DMS 273 (cell line): ENCODE data around the gene PML.
"Not testable (repeated sequence)": the region's sequence is repeated elsewhere in the genome, so short reads cannot be mapped to it uniquely, and the experiment has no call there.

ENCODE experiments used
- DNase-seq: peaks from one replicate; lab custom pipeline; 2025; ENCODE audit not compliant: unreplicated experiment; lab: John Stamatoyannopoulos, UW

PML gene

DNA sequence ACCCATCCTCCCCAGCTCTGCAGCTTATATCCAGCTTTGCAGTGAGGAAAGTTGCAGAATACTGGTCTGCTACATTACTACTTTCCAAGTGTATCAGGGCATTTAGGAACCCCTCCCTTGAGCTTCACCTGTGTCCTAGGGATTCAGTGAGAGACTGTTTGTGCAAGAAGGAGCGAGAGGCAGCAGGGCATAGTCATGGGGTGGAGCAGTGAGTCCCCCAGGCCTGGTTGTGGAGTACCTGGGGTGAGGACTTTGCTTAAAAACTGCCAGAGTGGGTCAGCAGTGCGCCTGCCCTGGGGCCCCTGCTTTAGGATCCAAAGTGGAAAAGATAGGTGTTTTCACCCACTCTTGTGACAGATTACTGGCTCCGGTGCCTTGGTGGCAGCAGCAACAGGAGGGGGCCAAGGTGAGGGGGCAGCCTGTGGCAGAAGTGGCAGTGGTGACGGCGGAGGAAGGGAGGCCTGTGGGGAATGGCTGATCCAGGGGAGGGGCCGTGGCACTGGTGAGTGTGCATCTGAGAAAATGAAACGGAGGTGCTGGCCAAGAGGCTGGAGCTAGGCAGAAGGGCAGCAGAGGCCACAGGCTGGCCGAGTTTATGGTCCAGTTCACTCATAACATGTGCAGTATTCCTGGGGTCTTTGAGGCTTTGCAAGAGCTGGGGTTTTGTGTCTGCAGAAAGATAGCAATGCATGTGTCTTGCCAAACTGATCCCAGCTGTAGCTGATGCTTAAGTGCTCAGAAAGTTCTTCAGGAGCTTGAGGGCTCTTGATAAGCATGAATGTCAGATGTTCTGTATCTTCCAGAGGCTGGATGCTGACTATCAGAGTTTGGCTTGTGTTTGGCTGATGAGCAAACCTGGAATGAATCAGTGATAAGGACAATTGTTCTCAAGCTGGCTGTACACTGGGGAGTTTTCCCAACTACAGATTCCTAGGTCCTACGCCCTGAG lies 44.5 kb downstream of the PML start:
- no peak for DNase-seq

- DNase-seq = no peak
Observed at GRCh38 chr15:74039656-74040010, 45.1 kb downstream of the PML start.

DNA sequence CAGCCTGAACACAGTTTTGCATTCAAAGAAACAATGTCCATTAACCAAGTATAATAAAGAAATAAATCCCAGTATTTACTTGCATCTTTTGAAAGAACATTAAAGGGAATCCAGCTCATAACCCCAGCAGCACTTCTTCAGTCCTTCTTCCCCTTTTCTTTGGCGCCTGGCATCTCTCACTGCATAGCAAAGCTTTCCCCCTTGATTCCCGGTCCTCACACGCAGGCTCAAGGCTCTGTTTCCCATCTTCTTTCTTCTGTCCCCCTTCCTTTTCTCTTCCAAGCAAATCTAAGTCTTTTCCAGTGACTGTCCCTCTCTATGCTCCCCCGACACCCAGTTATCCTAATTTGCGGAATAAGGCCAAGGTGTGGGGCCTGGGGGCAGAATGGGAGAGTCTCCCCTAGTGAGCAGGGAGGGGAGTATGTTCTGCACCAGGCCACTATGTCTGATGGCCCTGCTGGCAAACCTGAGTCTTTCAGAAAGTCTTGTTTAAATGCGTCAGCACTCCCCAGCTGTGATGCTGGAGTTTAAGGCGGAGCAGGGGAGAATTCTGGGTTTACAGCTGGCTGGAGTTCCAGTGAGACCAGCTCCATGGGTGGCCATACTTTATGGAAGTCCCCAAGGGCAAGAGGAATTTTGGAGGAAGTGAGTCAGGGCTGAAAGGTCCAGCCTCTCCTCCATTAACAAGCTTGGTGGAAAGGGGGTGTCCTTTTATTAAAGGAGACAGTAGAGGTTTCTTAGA lies 45.8 kb downstream of the PML start:
- no peak for DNase-seq

- no peak for DNase-seq
Observed at GRCh38 chr15:74041311-74041756, 46.8 kb downstream of the PML start.

GRCh38 chr15:74041777-74042435 lies 47.4 kb downstream of the PML start:
- peak; percentile 18 for DNase-seq

GRCh38 chr15:74042603-74043424 lies 48.3 kb downstream of the PML start:
- DNase-seq = no peak

- DNase-seq = no peak
Observed at GRCh38 chr15:74043425-74044266, 49.1 kb downstream of the PML start.

- DNase-seq = no peak
Observed at GRCh38 chr15:74044267-74045110, 50.0 kb downstream of the PML start.

- DNase-seq = no peak
Observed at GRCh38 chr15:74045184-74045583, 50.7 kb downstream of the PML start.

- no peak for DNase-seq
Observed at GRCh38 chr15:74045636-74046274, 51.2 kb downstream of the PML start.

DNA sequence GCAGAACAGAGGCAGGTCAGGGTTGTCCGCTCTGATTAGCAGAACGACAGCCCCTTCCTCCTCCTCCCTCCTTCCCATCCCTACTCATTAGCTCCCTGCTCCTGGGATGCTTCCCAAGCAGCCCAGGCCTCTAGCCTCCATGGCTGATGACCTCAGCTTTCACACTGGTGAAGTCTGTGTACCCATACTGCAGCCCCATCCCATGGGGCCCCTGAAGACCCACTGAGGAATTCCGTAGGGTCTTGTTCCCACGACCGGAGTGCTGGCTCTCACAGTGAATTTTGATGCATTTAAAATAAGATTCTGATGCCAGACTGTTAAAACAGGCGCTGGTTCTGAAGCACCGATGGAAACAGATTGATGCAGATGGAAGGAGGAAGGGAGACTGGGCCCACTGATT lies 51.8 kb downstream of the PML start:
- DNase-seq = no peak

DNA sequence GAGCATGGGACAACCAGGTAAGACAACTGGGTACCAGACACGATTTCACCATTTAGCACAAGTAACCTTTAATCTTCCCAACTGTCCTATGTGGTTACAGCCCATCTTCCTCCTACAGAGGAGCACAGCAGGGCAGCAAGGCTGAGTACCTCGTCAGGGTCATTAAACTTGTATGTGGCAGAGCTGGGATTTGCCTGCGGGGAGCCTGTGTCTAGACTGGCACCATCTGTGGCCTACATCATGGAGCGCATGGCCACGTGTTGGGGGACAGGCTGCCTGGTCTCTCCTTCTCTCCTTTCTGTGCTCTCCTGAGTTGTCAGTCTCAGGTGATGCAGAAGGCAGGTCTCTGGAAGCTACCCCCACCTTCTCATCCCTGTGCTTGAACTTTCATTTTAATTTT lies 55.6 kb downstream of the PML start:
- peak; percentile 52 for DNase-seq

DNA sequence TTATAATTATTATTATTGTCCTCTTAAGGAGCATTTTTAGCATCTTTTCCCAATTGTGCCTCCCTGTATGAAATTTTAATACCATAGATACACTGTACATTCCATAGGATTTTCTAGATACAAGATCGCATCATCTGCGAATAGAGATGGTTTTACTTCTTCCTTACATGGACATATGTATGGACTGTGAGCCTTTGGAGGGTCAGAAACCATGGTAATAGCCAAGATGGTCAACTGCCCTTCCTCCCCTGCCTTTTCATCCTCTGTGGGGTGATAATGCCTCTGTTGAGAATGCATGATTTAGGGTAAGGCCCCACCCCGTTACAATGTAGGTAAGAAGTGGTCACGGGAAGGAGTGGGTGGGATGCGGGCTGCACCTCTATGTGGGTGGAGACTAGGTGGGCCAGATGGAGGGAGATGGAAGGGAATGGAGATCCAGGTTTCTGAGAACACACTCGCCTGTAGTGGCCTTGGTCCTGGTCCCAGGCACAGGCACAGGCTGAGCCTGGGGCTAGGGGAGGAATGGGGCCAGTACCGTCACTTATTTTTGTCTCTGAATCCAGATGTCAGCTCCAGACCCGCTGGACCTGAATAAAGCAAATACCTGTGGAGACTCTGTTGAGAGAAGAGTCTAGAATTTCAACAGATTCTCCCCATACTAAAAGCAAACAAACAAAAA lies 56.2 kb downstream of the PML start:
- DNase-seq = no peak

DNA sequence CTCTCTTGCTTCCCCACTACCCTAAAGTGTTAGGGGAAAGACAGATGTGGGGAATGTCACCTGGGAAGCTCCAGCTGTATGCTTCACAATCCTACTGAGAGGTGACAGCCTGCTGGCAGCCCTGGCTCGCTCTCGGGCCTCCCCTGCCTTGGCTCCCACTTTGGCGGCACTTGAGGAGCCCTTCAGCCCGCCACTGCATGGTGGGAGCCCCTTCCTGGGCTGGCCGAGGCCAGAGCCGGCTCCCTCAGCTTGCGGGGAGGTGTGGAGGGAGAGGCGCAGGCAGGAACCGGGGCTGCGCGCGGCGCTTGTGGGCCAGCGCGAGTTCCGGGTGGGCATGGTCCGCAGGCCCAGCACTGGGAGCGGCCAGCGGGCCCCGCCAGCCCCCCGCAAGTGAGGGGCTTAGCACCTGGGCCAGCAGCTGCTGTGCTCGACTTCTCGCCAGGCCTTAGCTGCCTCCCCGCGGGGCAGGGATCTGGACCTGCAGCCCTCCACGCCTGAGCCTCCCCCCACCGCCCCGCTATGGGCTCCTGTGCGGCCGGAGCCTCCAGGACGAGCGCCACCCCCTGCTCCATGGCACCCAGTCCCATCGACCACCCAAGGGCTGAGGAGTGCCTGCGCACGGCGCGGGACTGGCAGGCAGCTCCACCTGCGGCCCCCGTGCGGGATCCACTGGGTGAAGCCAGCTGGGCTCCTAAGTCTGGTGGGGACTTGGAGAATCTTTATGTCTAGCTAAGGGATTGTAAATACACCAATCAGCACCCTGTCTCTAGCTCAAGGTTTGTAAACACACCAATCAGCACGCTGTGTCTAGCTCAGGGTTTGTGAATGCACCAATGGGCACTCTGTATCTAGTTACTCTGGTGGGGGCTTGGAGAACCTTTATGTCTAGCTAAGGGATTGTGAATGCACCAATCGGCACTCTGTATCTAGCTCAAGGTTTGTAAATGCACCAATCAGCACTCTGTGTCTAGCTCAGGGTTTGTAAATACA lies 58.0 kb downstream of the PML start:
- not testable (repeated sequence) for DNase-seq

DNA sequence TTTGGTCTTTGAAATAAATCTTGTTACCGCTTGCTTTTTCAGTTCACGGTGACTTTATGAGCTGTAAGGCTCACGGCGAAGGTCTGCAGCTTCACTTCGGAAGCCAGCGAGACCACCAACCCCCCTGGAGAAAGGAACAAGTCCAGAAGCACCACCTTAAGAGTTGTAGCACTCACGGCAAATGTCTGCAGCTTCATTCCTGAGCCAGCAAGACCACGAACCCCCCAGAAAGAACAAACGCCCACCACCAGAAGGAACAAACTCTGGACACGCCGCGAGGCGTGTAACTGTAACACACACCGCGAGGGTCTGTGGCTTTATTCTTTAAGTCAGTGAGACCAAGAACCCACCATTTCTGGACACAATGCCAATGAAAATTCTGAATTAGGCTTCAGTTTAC lies 59.0 kb downstream of the PML start:
- no peak for DNase-seq

- DNase-seq = peak; percentile 81
Observed at GRCh38 chr15:74053941-74054529, 59.5 kb downstream of the PML start.
